Endothelial cell of umbilical vein (primary cell): ENCODE results near the gene GPD2. TPM values are rescaled to one million over a fixed set of nuclear protein-coding genes. Genes with fewer than 3 reads are reported as not detected.

Experiments
- BruUV-seq: library from RNA; stranded (reverse); fragments of 400-500 nt; replicated peaks from 2 replicates; lab custom pipeline; 2021; lab: Mats Ljungman, UMichigan
- CTCF ChIA-PET: fragments of 300-600, 350-600 bp; sonication (Branson Sonifier 250); formaldehyde crosslinking; loops from one replicate; lab custom pipeline; 2021; ENCODE audit warnings: antibody characterized with exemption, inconsistent platforms; lab: Charles Lee
- POLR2A ChIA-PET: fragments of 300-600, 350-600 bp; sonication (Branson Sonifier 250); formaldehyde crosslinking; loops from one replicate; lab custom pipeline; 2021; ENCODE audit warnings: antibody characterized with exemption, inconsistent platforms; lab: Charles Lee
- DNase-seq: peaks from one replicate; pipeline ENCODE4 v3.0.0-alpha.2; 2011; ENCODE audit warnings: low read depth, low spot score
- FAIRE-seq: peaks from 2 replicates; lab custom pipeline; 2011; peaks lifted over from hg19 to GRCh38; lab: Jason Lieb, UNC
- H2AFZ ChIP-seq: 2 replicates; pipeline ENCODE4 v1.6.0; 2012; ENCODE audit warnings: low read depth, low read length, control low read depth, inconsistent platforms
- H3K27ac ChIP-seq: 2 replicates; pipeline ENCODE4 v1.5.1; 2011; ENCODE audit warnings: low read depth, mild to moderate bottlenecking, control low read depth, low read length, moderate library complexity; ENCODE audit not compliant: insufficient read depth
- H3K27me3 ChIP-seq, 2 experiments: 2 replicates each; pipeline versions ENCODE4 v1.6.0 to v1.6.1; 2011; ENCODE audit warnings: low read length in 2 of 2, mixed read lengths in 1 of 2; ENCODE audit not compliant: control insufficient read depth in 2 of 2, insufficient read depth in 2 of 2
- H3K36me3 ChIP-seq, 2 experiments: 2 replicates in 1 of 2; 3 replicates in 1 of 2; pipeline ENCODE4 v1.5.1; 2011; ENCODE audit warnings: low read length in 2 of 2, mild to moderate bottlenecking in 1 of 2, moderate library complexity in 1 of 2; ENCODE audit not compliant: control insufficient read depth in 2 of 2, insufficient read depth in 2 of 2; ENCODE audit errors: extremely low read depth in 1 of 2
- H3K4me1 ChIP-seq: 3 replicates; pipeline ENCODE4 v1.5.1; 2011; ENCODE audit warnings: mild to moderate bottlenecking, low read length; ENCODE audit not compliant: control insufficient read depth, insufficient read depth; ENCODE audit errors: extremely low read depth
- H3K4me2 ChIP-seq: 2 replicates; pipeline ENCODE4 v1.6.1; 2011; ENCODE audit warnings: low read length, control low read depth, mixed read lengths; ENCODE audit not compliant: insufficient read depth
- H3K4me3 ChIP-seq, 3 experiments: fragments of 200-600 bp in 1 of 3; sonication (generic), shearing (Covaris generic) in 1 of 3; replicated peaks in 1 of 3; 2 replicates each; pipeline ENCODE4 v1.5.1; 2011 to 2016; ENCODE audit warnings: control low read depth in 3 of 3, low read length in 3 of 3, mild to moderate bottlenecking in 2 of 3, inconsistent platforms in 1 of 3, low read depth in 1 of 3, moderate library complexity in 1 of 3; ENCODE audit not compliant: insufficient read depth in 1 of 3
- H3K79me2 ChIP-seq: 2 replicates; pipeline ENCODE4 v1.6.0; 2012; ENCODE audit warnings: low read length, inconsistent platforms; ENCODE audit not compliant: control insufficient read depth, insufficient read depth
- H3K9ac ChIP-seq: replicated peaks from 2 replicates; pipeline ENCODE3; 2011; ENCODE audit warnings: low read length, control low read depth; ENCODE audit not compliant: insufficient read depth; ENCODE audit errors: extremely low read depth
- H3K9me1 ChIP-seq: replicated peaks from 3 replicates; pipeline ENCODE4 v1.6.0; 2011; ENCODE audit warnings: mild to moderate bottlenecking, low read length; ENCODE audit not compliant: control insufficient read depth, insufficient read depth; ENCODE audit errors: extremely low read depth
- H3K9me3 ChIP-seq: replicated peaks from 2 replicates; pipeline ENCODE4 v1.5.1; 2012; ENCODE audit warnings: low read length, inconsistent platforms; ENCODE audit not compliant: control insufficient read depth, insufficient read depth
- H4K20me1 ChIP-seq: replicated peaks from 2 replicates; pipeline ENCODE3; 2011; ENCODE audit warnings: mild to moderate bottlenecking, low read length; ENCODE audit not compliant: control insufficient read depth, insufficient read depth; ENCODE audit errors: extremely low read depth
- EZH2 ChIP-seq: IDR thresholded peaks from 2 replicates; pipeline ENCODE4 v1.6.1; 2012; ENCODE audit warnings: borderline replicate concordance, low read depth, mild to moderate bottlenecking, moderate library complexity, low read length, inconsistent platforms; ENCODE audit not compliant: severe bottlenecking
- FOS ChIP-seq: IDR thresholded peaks from 2 replicates; pipeline ENCODE4 v1.6.1; 2011; ENCODE audit warnings: mild to moderate bottlenecking, low read length, moderate library complexity, borderline replicate concordance; ENCODE audit not compliant: insufficient read depth
- GATA2 ChIP-seq: IDR thresholded peaks from 2 replicates; pipeline ENCODE4 v1.7.0; 2011; ENCODE audit warnings: low read depth, mild to moderate bottlenecking, moderate library complexity, mixed read lengths, low read length; ENCODE audit not compliant: insufficient read length, insufficient read depth
- JUN ChIP-seq: IDR thresholded peaks from 2 replicates; pipeline ENCODE4 v1.6.1; 2011; ENCODE audit warnings: borderline replicate concordance, low read depth; ENCODE audit not compliant: insufficient read length, insufficient read depth
- MYC ChIP-seq: IDR thresholded peaks from one replicate; pipeline ENCODE4 v1.6.1; 2011; ENCODE audit warnings: mild to moderate bottlenecking, low read depth, low read length
- POLR2A ChIP-seq: IDR thresholded peaks from 2 replicates; pipeline ENCODE4 v1.6.1; 2012; ENCODE audit warnings: low read depth, mild to moderate bottlenecking, control low read depth, low read length
- POLR2AphosphoS5 ChIP-seq: IDR thresholded peaks from 2 replicates; pipeline ENCODE4 v1.6.1; 2012; ENCODE audit warnings: low read depth, mild to moderate bottlenecking, control low read depth, low read length, moderate library complexity; ENCODE audit not compliant: insufficient read depth
- dilution Hi-C: fragments of 300-500 bp; cut with MboI; formaldehyde crosslinking; loops from one replicate; pipeline ENCODE4 v1.15.0; 2019; ENCODE audit warnings: low sequenced_read_pairs; ENCODE audit not compliant: extremely low pct_ligation_motif_present
- intact Hi-C: fragments of 100-400 bp; cut with micrococcal nuclease; formaldehyde crosslinking; loops from one replicate; pipeline ENCODE4 v1.10.0; 2022
- polyA plus RNA-seq, 4 experiments: library from polyadenylated mRNA; depleted of rRNA in 3 of 4; stranded (reverse) in 3 of 4; unstranded in 1 of 4; fragments of >200 nt; gene quantifications; 2 replicates each; pipeline versions ENCODE4 v1.2.1 to v1.2.3, GENCODE V29; 2011 to 2012; ENCODE audit warnings: missing spikeins in 1 of 4
- total RNA-seq: library from RNA; stranded (reverse); gene quantifications from 2 replicates; pipeline ENCODE4 v1.2.3, GENCODE V29; 2021
- TF ChIP-seq, protein P1 (sequence below), 2 donors: IDR thresholded peaks; 1 replicate in 1 of 2; 2 replicates in 1 of 2; pipeline ENCODE4 v1.5.1; 2011; ENCODE audit warnings: low read length in 2 of 2, mild to moderate bottlenecking in 2 of 2, moderate library complexity in 2 of 2, control low read depth in 1 of 2, inconsistent platforms in 1 of 2, low read depth in 1 of 2; ENCODE audit not compliant: insufficient read depth in 1 of 2; ENCODE audit errors: extremely low read depth in 1 of 2
- TF ChIP-seq, protein P2 (sequence below): IDR thresholded peaks from 2 replicates; pipeline ENCODE4 v1.6.1; 2011; ENCODE audit not compliant: insufficient read depth, insufficient read length

GPD2 gene
- total and polyA plus RNA-seq, 2 donors (not counting 3 experiments of a cell fraction or from before 2014, with no cell fraction given), result 6.6 to 37.0 TPM

DNA sequence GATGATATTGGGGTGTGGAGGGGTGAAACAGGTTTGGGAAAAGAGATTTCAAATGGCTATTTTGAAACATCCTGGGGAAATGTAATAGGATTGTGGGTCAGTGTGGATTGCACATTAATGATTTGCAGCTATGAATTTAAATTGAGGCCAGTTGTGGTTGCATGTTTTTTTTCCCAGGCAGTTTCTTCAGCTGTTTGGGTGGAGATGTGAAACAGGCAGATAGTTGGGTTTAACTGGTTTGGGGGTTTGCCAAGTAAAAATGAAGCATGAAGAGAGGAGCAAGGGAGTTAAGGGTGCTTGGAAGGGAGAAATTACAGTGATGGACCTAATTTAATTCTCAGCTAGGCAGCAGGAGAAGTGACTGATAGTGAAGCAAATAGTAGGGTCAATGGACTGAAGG is 16.8 kb downstream of the GPD2 start:
- H3K9me1 ChIP-seq, result no peaks in the 10 kb centered on the region
- H3K4me3 ChIP-seq, result no peak overlapping the region
- peaks cover 3% of the 10 kb centered on the region for H3K79me2 ChIP-seq
- no peaks in the 10 kb centered on the region for H4K20me1 ChIP-seq
- no peaks in the 10 kb centered on the region for H3K4me1 ChIP-seq
- H2AFZ ChIP-seq, result no peak overlapping the region
- H3K36me3 ChIP-seq, result no peaks in the 10 kb centered on the region
- ChIA-PET POLR2A (no interaction called here), CTCF (no interaction called here)
- BruUV-seq, result no TSS peak
- H3K27me3 ChIP-seq, result no peaks in the 10 kb centered on the region
- H3K9me3 ChIP-seq, result no peaks in the 10 kb centered on the region
- no peak overlapping the region for H3K9ac ChIP-seq
- intact Hi-C loops, result no loop called here
- TF ChIP-seq JUN (no peak), POLR2A (no peak), EZH2 (no peak), FOS (no peak), POLR2AphosphoS5 (no peak), MYC (no peak), GATA2 (no peak)
- TF ChIP-seq, protein P1, sequence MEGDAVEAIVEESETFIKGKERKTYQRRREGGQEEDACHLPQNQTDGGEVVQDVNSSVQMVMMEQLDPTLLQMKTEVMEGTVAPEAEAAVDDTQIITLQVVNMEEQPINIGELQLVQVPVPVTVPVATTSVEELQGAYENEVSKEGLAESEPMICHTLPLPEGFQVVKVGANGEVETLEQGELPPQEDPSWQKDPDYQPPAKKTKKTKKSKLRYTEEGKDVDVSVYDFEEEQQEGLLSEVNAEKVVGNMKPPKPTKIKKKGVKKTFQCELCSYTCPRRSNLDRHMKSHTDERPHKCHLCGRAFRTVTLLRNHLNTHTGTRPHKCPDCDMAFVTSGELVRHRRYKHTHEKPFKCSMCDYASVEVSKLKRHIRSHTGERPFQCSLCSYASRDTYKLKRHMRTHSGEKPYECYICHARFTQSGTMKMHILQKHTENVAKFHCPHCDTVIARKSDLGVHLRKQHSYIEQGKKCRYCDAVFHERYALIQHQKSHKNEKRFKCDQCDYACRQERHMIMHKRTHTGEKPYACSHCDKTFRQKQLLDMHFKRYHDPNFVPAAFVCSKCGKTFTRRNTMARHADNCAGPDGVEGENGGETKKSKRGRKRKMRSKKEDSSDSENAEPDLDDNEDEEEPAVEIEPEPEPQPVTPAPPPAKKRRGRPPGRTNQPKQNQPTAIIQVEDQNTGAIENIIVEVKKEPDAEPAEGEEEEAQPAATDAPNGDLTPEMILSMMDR (IDR thresholded peaks at IDR 0.05; ENCODE audit: extremely low read depth in 1 of 2, insufficient read depth in 1 of 2, low read depth in 1 of 2, low read length in 2 of 2), result no peak
- TF ChIP-seq, protein P2, sequence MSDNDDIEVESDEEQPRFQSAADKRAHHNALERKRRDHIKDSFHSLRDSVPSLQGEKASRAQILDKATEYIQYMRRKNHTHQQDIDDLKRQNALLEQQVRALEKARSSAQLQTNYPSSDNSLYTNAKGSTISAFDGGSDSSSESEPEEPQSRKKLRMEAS, result no peak
- dilution Hi-C loops, result no loop called here
- DNase-seq (no peak), FAIRE-seq (no peak)
- no peak overlapping the region for H3K4me2 ChIP-seq
- no peak overlapping the region for H3K27ac ChIP-seq
